HG02588 (cell line): Measurements from ENCODE around the gene ABCB9.
"Not testable (repeated sequence)": the region's sequence is repeated elsewhere in the genome, so short reads cannot be mapped to it uniquely, and the experiment has no call there.

Source experiments
- ATAC-seq: cut with Tn5 transposase; IDR thresholded peaks from one replicate; pipeline ENCODE4 v1.9.1; 2021; ENCODE audit warnings: mild to moderate bottlenecking, moderate library complexity; ENCODE audit not compliant: unreplicated experiment

ABCB9 gene

GRCh38 chr12:122965851-122966742, at the start of gene ABCB9:
Gene ABCB9 (minus strand): TSS chr12:122966463. CDS start chr12:122960235, 6,228 bp downstream.
- peak; percentile 73 for ATAC-seq

DNA sequence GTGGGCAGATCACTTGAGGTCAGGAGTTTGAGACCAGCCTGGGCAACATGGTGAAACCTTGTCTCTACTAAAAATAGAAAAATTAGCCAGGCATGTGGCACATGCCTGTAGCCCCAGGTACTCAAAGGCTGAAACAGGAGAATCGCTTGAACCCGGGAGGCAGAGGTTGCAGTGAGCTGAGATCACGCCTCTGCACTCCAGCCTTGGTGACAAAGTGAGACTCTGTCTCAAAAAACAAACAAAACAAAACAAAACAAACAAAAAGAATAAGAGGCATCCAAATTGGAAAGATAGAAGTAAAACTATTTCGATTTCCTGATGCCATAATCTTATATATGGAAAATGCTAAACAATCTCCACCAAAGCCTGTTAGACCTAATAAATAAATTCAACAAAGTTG, 48.2 kb upstream of the ABCB9 start:
- ATAC-seq = not testable (repeated sequence)

DNA sequence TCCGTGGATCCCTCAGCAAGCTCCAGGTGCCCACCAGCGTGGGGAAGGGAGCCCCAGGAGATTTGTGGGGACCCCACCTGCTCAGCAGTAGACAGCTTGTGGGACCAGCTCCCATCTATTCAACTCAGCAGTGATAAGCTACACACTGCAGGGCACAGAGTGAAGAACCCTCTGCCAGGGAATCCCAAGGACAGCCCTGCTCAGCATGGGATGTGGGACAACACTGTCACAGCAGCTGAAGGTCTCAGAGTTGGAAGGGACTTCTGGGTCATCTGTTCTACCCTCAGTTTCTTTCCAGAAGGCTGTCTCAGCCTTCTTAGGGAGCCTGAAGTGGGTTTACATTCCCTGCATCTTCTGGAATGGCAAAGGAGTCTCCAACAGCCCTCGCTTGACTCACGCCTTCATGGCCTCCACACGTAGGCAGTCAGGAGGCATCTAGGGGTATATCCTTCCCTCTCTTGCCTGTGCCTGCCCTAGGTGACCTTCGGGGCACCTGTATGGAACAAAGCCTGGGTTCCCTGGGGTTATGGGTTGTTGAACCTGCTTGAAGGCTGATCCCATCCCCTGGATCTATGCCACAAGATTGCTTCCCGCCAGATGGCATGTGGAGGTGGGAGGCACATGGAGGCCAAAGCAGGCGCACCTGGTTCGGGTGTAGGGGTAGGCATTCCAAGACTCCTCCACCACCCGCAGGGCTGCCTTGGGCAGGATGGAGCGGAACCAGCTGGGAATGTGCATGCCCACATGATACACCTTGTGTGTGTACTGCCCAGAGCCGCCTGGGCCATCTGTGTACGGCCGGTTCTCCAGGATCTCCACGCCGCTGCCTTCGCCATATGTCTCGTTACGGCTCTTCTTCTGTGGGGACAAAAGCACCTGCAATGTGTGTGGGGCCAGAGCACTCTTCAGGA, 47.2 kb upstream of the ABCB9 start:
- no peak for ATAC-seq

DNA sequence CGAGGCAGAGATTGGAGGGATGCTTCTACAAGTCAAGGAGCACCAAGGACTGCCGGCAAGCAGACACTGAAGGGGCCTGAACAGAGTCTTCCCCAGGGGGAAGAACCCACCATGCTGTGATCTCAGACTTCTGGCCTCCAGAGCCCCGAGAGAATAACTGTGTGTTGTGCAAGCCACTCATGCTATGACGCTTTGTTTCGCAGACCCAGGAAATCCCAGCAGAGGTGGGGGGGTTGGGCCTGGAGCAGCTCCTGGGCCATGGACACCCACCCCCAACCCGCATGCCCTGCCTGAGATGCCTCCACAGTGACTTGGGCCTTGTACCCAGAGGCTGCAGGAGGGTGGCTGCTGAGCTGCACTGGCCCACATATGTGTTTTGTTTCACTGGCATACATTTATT, 45.4 kb upstream of the ABCB9 start:
- ATAC-seq = no peak

GRCh38 chr12:123010681-123011080, 44.4 kb upstream of the ABCB9 start:
- no peak for ATAC-seq

- ATAC-seq = no peak
These were observed 43.8 kb upstream of the ABCB9 start for GRCh38 chr12:123010110-123010509.

GRCh38 chr12:123006977-123007376, 40.7 kb upstream of the ABCB9 start:
- no peak for ATAC-seq

- ATAC-seq = no peak
These were observed 38.9 kb upstream of the ABCB9 start for GRCh38 chr12:123005081-123005626.

DNA sequence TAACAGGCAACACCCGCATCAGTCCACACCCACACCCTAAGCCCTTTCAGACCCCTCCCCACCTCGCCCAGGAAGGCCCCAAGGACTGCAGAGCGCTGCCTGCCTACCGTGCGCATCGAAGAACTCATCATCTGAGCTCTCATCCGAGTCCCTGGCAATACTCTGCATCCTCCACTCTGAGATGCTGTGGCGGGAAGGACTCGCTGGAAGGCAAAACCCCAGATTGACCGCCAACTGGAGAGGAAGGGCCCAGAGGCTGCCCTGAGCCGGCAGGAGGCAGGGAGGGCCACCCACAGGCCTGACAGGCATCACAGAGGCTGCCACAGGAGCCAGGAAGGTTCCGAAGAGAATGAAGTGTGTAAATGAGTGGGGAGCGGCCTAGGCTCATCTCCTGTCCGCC, 38.0 kb upstream of the ABCB9 start:
- ATAC-seq = no peak

GRCh38 chr12:123003257-123003656, 37.0 kb upstream of the ABCB9 start:
- ATAC-seq = no peak

DNA sequence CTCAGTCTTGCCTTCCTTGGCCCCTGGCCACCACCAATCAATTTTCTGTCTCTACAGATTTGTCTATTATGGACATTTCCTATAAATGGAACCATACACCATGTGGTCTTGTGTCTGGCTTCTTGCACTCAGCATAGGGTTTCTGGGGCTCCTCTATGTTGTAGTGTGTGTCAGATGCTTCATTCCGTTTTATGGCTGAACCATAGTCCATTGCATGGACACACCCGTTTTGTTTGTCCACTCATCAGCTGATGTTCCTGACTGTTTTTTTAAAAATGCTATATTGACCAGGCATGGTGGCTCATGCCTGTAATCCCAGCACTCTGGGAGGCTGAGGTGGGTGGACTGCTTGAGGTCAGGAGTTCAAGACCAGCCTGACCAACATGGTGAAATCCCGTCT, 35.2 kb upstream of the ABCB9 start:
- ATAC-seq = no peak

DNA sequence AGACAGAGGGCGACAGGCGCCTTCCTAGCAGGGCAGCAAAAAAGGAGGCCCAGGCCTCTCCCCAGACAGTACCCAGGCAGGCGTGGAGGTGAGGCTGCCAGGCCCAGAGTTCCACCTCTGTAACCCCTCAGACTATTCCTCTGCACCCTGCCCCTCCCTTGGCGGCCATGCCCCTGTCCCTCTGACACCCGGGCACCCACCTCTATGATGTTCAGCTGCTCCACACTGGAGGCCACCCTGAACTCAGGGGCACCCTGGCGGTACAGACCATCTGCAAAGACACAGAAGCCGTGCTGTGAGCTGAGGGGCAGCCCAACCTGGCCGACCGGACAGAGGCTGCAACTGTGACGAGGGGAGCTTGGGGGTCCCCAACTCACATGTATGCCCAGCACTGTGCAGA, 34.3 kb upstream of the ABCB9 start:
- ATAC-seq = no peak

DNA sequence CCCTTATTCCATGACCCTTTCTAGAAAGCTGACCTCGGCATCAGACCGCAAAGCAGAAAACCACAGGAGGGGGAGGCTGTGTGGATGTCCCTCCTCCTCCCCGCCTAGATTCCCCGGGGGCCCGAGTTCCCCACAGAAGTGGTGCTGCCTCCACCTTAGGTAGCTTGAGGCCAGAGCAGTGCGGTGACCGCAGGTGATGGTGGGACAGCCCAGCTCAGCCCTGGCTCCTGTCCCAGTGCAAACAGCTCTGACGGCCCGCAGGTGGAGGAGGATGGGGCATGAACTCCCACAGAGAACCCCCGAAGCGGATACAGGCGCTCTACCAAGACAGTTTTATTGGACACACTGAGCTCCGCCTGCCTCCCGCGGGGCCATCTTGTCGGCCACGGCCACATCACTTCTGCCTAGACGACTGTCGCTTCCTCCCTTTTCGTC, 33.7 kb upstream of the ABCB9 start:
- no peak for ATAC-seq

GRCh38 chr12:122999196-122999946, 33.1 kb upstream of the ABCB9 start:
- no peak for ATAC-seq

GRCh38 chr12:122998316-122998715, 32.1 kb upstream of the ABCB9 start:
- ATAC-seq = no peak

GRCh38 chr12:122997343-122998250, 31.3 kb upstream of the ABCB9 start:
- no peak for ATAC-seq

- no peak for ATAC-seq
These were observed 30.5 kb upstream of the ABCB9 start for GRCh38 chr12:122996621-122997342.

- no peak for ATAC-seq
These were observed 29.9 kb upstream of the ABCB9 start for GRCh38 chr12:122996188-122996601.
